ENCODE results near the gene MMP28. TPM values are rescaled to one million over a fixed set of nuclear protein-coding genes. Genes with fewer than 3 reads are reported as not detected.

Gene MMP28
- total RNA-seq, 1 experiment from 2014 or later, result 2.8 TPM

GRCh38 chr17:35811759-35812158 lies 16.3 kb upstream of the MMP28 start:
- no TSS peak for BruUV-seq (replicated peaks)
- ChIA-PET POLR2A (ENCODE audit: unreplicated experiment) (no interaction called here), CTCF (no interaction called here)
- Histone ChIP-seq H2AFZ (no peak overlapping the region), H3K9me2 (ENCODE audit: insufficient read depth) (no peaks in the 10 kb centered on the region), H3K4me1 (replicated peaks; ENCODE audit: insufficient read depth) (peaks cover 38% of the 10 kb centered on the region), H4K20me1 (ENCODE audit: insufficient read depth) (peaks cover 68% of the 10 kb centered on the region), H3F3A (ENCODE audit: insufficient read depth, low read depth) (peaks cover 48% of the 10 kb centered on the region; the same call in 1 of the 2 replicates), H3K36me3 (ENCODE audit: low read depth) (peaks cover 16% of the 10 kb centered on the region; the same call in 1 of the 2 replicates), H3K79me2 (ENCODE audit: low read depth) (peaks cover 74% of the 10 kb centered on the region), H3K4me2 (peak overlapping the region; percentile 98), H3K4me3 (peak overlapping the region; percentile 97; the same call in 1 of the 2 replicates), H3K27ac (no peak overlapping the region), H3K27me3 (ENCODE audit: insufficient read depth, low read depth) (no peaks in the 10 kb centered on the region), H3K9me3 (ENCODE audit: insufficient read depth, low read depth) (no peaks in the 10 kb centered on the region)
- no peak for DNase-seq
- TF ChIP-seq CTCF (conservative IDR thresholded peaks at IDR 0.05), result no peak
- no peak for TF ChIP-seq EZH2 (IDR thresholded peaks at IDR 0.05; ENCODE audit: low read depth)
- intact Hi-C loops (cut with micrococcal nuclease; ENCODE audit: unreplicated experiment), result no loop called here

- no peak for DNase-seq
- Histone ChIP-seq H3K79me2 (ENCODE audit: low read depth) (peaks cover 57% of the 10 kb centered on the region), H3K27me3 (ENCODE audit: insufficient read depth, low read depth) (no peaks in the 10 kb centered on the region), H3K27ac (peak overlapping the region; percentile 98), H3K9me3 (ENCODE audit: insufficient read depth, low read depth) (no peaks in the 10 kb centered on the region), H3K4me1 (replicated peaks; ENCODE audit: insufficient read depth) (peaks cover 39% of the 10 kb centered on the region), H3K4me3 (peak overlapping the region; percentile 97), H4K20me1 (ENCODE audit: insufficient read depth) (peaks cover 50% of the 10 kb centered on the region), H3K36me3 (ENCODE audit: low read depth) (peaks cover 15% of the 10 kb centered on the region; the same call in 1 of the 2 replicates), H2AFZ (peak overlapping the region; percentile 37; the same call in 1 of the 2 replicates), H3K9me2 (ENCODE audit: insufficient read depth) (no peaks in the 10 kb centered on the region), H3F3A (ENCODE audit: insufficient read depth, low read depth) (peaks cover 41% of the 10 kb centered on the region; the same call in 1 of the 2 replicates), H3K4me2 (peak overlapping the region; percentile 98)
- no TSS peak for BruUV-seq (replicated peaks)
- intact Hi-C loops (cut with micrococcal nuclease; ENCODE audit: unreplicated experiment), result loop anchor here (1.0 to 10.0 kb wide), 2 partner anchors 46 to 195 kb away; no protein-coding TSS in a partner anchor
- ChIA-PET CTCF (interaction anchor here (0.5 to 2.0 kb wide), 2 partner anchors 43 to 191 kb away, joined by 3 to 6 read pairs; no protein-coding TSS in a partner anchor), POLR2A (ENCODE audit: unreplicated experiment) (interaction anchor here (1.4 kb wide), 1 partner anchor 43 kb away, joined by 5 read pairs; no protein-coding TSS in a partner anchor)
- no peak for TF ChIP-seq EZH2 (IDR thresholded peaks at IDR 0.05; ENCODE audit: low read depth)
- TF ChIP-seq CTCF (conservative IDR thresholded peaks at IDR 0.05), result no peak
These were observed 14.5 kb upstream of the MMP28 start for GRCh38 chr17:35809855-35810461.

GRCh38 chr17:35808962-35809854 lies 13.8 kb upstream of the MMP28 start, which contains the start of gene TAF15:
Gene TAF15 (plus strand): TSS chr17:35809484. CDS start chr17:35809570, 86 bp downstream.
- peaks cover 49% of the 10 kb centered on the region for H3K79me2 ChIP-seq (ENCODE audit: low read depth)
- H3K4me1 ChIP-seq (replicated peaks; ENCODE audit: insufficient read depth), result peaks cover 39% of the 10 kb centered on the region
- no peaks in the 10 kb centered on the region for H3K9me3 ChIP-seq (ENCODE audit: insufficient read depth, low read depth)
- no peaks in the 10 kb centered on the region for H3K27me3 ChIP-seq (ENCODE audit: insufficient read depth, low read depth)
- peak within 1 kb of the TSS; percentile 98 for H3K27ac ChIP-seq
- H2AFZ ChIP-seq, result peak within 1 kb of the TSS; percentile 72
- ChIA-PET POLR2A (ENCODE audit: unreplicated experiment) (interaction anchor here (0.6 to 1.4 kb wide), 5 partner anchors 21 to 853 kb away, joined by 3 to 7 read pairs (median 4); no protein-coding TSS in a partner anchor), CTCF (interaction anchor here (0.7 to 2.0 kb wide), 4 partner anchors 22 to 137 kb away, joined by 3 to 19 read pairs (median 4); no protein-coding TSS in a partner anchor)
- peaks cover 13% of the 10 kb centered on the region; the same call in 1 of the 2 replicates for H3K36me3 ChIP-seq (ENCODE audit: low read depth)
- no peak for TF ChIP-seq EZH2 (IDR thresholded peaks at IDR 0.05; ENCODE audit: low read depth)
- peak; percentile 72 for TF ChIP-seq CTCF (conservative IDR thresholded peaks at IDR 0.05)
- peak within 1 kb of the TSS; percentile 98 for H3K4me2 ChIP-seq
- no peaks in the 10 kb centered on the region for H3K9me2 ChIP-seq (ENCODE audit: insufficient read depth)
- DNase-seq, result peak; percentile 94 to 95
- BruUV-seq (replicated peaks), result no TSS peak
- H3F3A ChIP-seq (ENCODE audit: insufficient read depth, low read depth), result peaks cover 38% of the 10 kb centered on the region; the same call in 1 of the 2 replicates
- intact Hi-C loops (cut with micrococcal nuclease; ENCODE audit: unreplicated experiment), result loop anchor here (1.0 to 10.0 kb wide), 2 partner anchors 45 to 194 kb away; no protein-coding TSS in a partner anchor
- H3K4me3 ChIP-seq, result peak within 1 kb of the TSS; percentile 97
- peaks cover 44% of the 10 kb centered on the region for H4K20me1 ChIP-seq (ENCODE audit: insufficient read depth)
